Renal pelvis (tissue), 4 donors: ENCODE results near the gene SUSD4. TPM values are rescaled to one million over a fixed set of nuclear protein-coding genes. Genes with fewer than 3 reads are reported as not detected.
"Not testable (repeated sequence)": the region's sequence is repeated elsewhere in the genome, so short reads cannot be mapped to it uniquely, and the experiment has no call there.

ENCODE experiments used
- DNase-seq: peaks from one replicate; pipeline ENCODE4 v3.0.0-alpha.2; 2013
- polyA plus RNA-seq, 3 donors: library from polyadenylated mRNA; unstranded; fragments of 120-200 nt; gene quantifications; one replicate each; pipeline ENCODE4 v1.2.1, GENCODE V29; 2013; ENCODE audit not compliant: insufficient read length in 3 of 3

The SUSD4 gene
- polyA plus RNA-seq, 3 donors = 16.7 to 20.5 (median 17.2) TPM

GRCh38 chr1:223253916-223254315, 110.1 kb downstream of the SUSD4 start:
- no peak for DNase-seq

GRCh38 chr1:223251387-223251786, 112.6 kb downstream of the SUSD4 start:
- DNase-seq = not testable (repeated sequence)

GRCh38 chr1:223250632-223251015, 113.4 kb downstream of the SUSD4 start:
- no peak for DNase-seq

GRCh38 chr1:223249854-223250631, 113.9 kb downstream of the SUSD4 start:
- DNase-seq = no peak

GRCh38 chr1:223248770-223249140, 115.2 kb downstream of the SUSD4 start:
- no peak for DNase-seq

GRCh38 chr1:223248001-223248769, 115.8 kb downstream of the SUSD4 start:
- DNase-seq = no peak

GRCh38 chr1:223246476-223247112, 117.4 kb downstream of the SUSD4 start:
- DNase-seq = no peak

- DNase-seq = no peak
Measured at GRCh38 chr1:223245983-223246382, 118.0 kb downstream of the SUSD4 start.

GRCh38 chr1:223245411-223245810, 118.6 kb downstream of the SUSD4 start:
- no peak for DNase-seq

- no peak for DNase-seq
Measured at GRCh38 chr1:223244366-223245103, 119.4 kb downstream of the SUSD4 start.

GRCh38 chr1:223243441-223244050, 120.4 kb downstream of the SUSD4 start:
- DNase-seq = no peak

- DNase-seq = no peak
Measured at GRCh38 chr1:223242971-223243370, 121.0 kb downstream of the SUSD4 start.

- DNase-seq = no peak
Measured at GRCh38 chr1:223242382-223242955, 121.5 kb downstream of the SUSD4 start.

GRCh38 chr1:223240122-223240521, 123.9 kb downstream of the SUSD4 start:
- no peak for DNase-seq

GRCh38 chr1:223235091-223235490, 128.9 kb downstream of the SUSD4 start:
- no peak for DNase-seq

- no peak for DNase-seq
Measured at GRCh38 chr1:223234534-223234933, 129.4 kb downstream of the SUSD4 start.

GRCh38 chr1:223234170-223234514, 129.8 kb downstream of the SUSD4 start:
- no peak for DNase-seq

GRCh38 chr1:223233410-223234169, 130.4 kb downstream of the SUSD4 start:
- DNase-seq = no peak

- DNase-seq = no peak
Measured at GRCh38 chr1:223233019-223233409, 131.0 kb downstream of the SUSD4 start.

GRCh38 chr1:223231581-223231980, 132.4 kb downstream of the SUSD4 start:
- no peak for DNase-seq
